Activated CD8-positive, alpha-beta memory T cell treated with anti-CD3 and anti-CD28 coated beads, Interleukin-2, amount 50 U/mL, for 1 hour (primary cell): ENCODE data around the gene CACNA1B.

Experiments
- DNase-seq: peaks from one replicate; pipeline ENCODE4 v3.0.0-alpha.2; 2020; ENCODE audit errors: extremely low read depth

Gene CACNA1B

DNA sequence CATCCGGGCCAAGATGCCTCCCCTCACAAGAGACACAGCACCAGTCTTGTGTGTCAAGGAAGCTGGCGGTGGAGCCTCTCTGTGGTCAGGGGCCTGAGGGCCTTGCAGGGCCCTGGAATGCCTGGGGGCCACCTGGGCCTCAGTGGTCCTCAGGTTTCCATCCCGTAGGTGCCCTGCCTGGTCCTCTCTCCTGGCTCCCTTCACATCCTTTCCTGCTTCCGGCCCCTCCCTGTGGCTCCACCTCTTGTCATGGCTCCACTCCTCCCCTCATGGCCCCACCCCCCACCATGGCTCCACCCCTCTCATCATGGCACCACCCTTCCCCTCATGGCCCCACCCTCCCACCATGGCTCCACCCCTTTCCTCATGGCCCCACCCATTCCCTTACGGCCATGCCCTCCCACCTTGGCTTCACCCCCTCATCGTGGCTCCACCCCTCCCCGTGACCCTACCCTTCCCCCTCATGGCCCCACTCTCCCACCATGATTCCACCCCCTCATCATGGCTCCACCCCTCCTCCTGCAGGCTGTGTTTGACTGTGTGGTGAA is 175.8 kb downstream of the CACNA1B start:
- no peak for DNase-seq

DNA sequence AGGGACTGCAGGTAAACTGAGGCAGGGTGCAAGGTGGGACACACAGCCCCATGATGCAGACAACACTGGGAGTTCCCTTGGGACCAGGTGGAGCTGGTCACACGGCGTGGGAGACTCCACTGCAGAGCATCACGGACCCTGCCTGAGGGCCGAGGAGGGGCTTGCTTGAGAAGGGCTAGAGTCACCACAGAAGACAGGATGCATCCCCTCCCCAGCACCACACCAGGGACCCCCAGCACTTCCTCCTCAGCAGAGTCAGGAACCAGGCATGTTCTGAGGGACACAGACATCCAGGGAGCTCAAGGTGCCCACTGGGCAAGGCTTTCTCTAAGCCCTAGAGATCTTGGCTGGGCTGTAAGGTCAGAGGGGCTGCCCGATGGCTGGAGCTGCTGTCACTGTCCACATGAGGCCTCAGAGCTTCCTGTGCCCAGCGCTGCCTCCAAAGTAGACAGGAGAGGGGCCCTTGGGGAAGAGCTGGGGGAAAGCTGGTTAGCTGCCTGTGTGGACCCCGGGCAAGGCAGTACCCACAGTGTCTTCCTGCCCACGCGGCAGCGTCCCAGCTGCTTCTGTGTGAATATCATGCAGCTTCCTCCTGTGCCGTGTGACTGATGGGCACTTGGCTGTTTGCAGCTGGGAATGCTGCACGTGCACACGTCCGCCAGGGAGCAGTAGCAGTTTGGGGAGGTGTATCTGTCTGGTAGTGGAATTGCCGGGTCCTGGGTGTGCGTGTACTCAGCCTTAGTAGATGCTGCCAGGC is 176.6 kb downstream of the CACNA1B start:
- DNase-seq = no peak

- no peak for DNase-seq
Observed at GRCh38 chr9:138057726-138058125, 180.1 kb downstream of the CACNA1B start.

GRCh38 chr9:138058181-138058580 is 180.6 kb downstream of the CACNA1B start:
- DNase-seq = no peak

GRCh38 chr9:138059196-138059595 is 181.6 kb downstream of the CACNA1B start:
- DNase-seq = no peak

DNA sequence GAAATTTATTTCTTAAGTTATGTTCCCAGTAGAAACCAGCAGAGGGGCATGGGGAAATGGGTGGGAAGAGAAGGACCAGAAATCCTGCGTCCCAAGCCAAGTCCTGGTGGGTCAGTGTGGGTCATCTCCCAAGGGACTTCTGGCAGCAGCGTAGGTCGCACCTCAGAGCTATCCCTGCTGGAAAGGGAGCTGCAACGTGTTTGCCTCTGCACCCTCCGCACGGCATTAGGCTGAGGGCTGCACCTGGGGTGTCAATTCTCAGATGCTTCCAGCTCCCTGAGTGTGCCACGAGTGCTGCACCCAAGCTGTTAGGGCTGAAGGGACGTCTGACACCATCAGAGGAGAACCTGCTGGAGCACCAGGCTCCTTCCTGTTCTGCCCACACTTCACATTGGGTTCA is 182.8 kb downstream of the CACNA1B start:
- DNase-seq = no peak

GRCh38 chr9:138060881-138061280 is 183.3 kb downstream of the CACNA1B start:
- DNase-seq = no peak

- no peak for DNase-seq
Observed at GRCh38 chr9:138061631-138062030, 184.0 kb downstream of the CACNA1B start.

- no peak for DNase-seq
Observed at GRCh38 chr9:138062196-138062595, 184.6 kb downstream of the CACNA1B start.

- no peak for DNase-seq
Observed at GRCh38 chr9:138063033-138063432, 185.5 kb downstream of the CACNA1B start.

DNA sequence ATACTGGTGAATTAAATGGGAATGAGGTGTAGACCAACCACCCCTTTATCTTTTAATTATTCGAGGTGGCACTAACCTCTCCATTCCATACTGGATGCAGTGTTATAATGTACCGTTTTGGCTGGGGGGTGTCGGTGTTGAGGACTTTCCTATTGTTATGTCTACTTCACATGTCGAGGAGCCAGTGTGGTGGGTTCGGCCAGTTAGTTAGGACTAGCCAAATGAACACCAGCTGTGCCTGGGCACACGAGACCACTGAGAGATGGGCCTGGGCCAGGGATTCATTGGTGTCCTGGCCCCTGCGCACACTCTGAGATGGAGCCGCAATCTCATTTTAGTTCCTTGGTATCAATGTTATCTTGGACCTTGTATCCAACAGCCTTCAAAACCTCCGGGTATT is 186.2 kb downstream of the CACNA1B start:
- no peak for DNase-seq

GRCh38 chr9:138064547-138064946 is 187.0 kb downstream of the CACNA1B start:
- DNase-seq = no peak

DNA sequence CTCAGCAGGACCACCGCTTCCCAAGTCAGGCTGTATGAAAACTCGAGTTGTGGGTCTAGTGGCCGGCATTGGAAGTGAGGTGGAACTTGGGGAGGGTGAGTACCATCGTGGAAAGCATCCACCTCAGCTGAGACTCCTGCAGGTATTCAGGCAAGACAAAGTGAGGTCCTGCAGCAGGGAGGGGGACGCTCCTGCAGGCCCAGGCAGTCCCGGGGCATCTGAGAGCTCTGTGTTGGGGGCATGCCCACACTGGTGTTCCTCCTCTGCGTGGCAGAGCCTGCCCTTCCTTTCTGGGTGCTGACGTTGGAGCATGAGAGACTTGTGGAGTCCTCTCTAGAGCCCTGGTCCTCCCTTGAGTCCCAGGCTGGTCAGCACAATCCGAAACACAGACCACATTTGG is 187.7 kb downstream of the CACNA1B start:
- no peak for DNase-seq

DNA sequence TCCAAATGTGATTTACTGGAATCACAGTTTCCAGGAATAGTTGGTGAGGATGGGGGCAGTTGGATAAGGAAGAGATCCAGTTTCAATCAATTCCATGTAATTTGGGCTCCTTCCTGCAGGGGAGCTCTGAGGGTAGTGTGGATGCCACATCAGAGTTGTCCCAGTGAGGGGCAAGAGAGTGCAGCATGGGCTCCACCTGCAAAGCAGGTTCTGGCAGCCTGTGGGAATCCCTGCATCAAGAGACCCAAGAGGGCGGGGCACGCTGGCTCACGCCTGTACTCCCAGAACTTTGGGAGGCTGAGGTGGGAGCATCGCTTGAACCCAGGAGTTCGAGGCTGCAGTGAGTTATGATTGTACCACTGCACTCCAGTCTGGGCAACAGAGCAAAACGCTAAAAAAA is 188.5 kb downstream of the CACNA1B start:
- no peak for DNase-seq

DNA sequence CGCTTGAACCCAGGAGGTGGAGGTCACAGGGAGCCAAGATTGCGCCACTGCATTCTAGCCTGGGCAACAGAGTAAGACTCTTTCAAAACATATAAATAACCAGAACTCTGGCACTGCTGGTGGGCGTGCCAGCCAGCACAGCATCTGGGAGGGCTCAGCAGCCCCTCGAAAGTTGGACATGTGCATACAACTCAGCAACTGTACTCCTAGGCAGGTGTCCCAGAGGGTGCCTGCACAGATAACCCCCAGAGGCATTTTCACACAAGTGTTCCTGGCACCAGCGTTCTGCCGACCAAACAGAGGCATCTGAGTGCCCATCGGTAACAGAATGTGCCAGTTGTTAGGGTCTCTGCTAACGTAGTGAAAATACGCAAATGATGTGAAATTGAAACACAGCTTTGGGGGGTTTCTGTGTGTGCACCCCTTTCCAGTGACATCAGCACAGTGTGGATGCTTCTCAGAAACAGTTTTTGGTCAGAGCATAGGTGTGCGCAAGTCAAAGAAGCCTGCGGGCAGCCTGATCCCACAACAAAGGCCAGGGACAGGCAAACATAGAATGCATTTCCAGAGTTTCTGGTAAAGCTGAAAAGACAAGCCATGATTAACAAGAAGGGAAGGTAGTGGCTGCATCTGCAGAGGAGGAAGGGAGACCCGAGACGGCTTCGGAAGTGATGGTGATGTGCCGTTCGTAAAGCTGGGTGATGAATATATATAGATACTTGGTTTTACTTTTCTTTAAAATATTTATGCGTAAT is 190.2 kb downstream of the CACNA1B start:
- no peak for DNase-seq

DNA sequence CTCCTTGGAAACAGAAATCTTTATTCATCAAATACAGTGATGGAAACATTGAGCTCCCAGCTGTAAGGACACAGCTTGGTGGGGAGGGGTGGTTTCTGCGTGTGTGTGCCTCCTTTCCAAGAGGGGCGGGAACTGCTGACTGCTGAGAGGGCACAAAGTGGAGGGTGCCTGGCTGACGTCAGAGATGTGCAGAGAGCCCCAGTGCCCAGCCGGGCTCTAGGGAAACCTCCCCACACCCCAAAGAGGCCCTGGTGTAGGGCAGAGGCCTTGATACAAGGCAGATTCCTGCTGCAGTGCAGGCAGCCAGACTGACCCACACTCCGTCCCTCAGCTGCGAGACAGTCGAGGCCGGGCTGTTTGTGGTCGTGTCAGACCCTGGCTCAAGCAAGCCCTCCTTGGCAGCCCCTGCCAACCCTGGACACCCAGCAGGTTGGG is 191.0 kb downstream of the CACNA1B start:
- no peak for DNase-seq

- DNase-seq = no peak
Observed at GRCh38 chr9:138069731-138070456, 192.3 kb downstream of the CACNA1B start.

DNA sequence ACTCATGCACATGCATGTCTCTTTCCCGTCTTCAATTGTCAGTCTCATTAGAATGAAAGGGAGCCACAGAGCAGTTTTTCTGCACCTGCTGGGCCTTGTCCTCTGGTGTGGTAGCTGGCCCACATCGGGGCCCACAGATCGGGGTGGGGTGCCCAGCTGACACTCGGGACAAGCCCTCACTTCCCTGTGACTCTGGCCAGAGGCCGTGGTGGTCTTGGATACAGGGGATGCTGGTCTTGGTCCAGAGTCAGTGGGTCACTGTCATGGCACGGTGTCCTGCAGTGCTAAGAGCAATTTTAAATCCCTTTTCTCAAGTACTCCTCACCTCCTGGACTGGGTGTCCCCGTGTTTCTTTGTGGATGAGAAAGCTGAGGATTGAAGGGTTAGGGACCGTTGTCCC is 193.2 kb downstream of the CACNA1B start:
- DNase-seq = no peak

- DNase-seq = no peak
Observed at GRCh38 chr9:138071292-138071691, 193.7 kb downstream of the CACNA1B start.

- DNase-seq = no peak
Observed at GRCh38 chr9:138071731-138072130, 194.1 kb downstream of the CACNA1B start.

GRCh38 chr9:138072161-138072842 is 194.7 kb downstream of the CACNA1B start:
- no peak for DNase-seq

GRCh38 chr9:138072897-138073296 is 195.3 kb downstream of the CACNA1B start:
- no peak for DNase-seq
